D721Med (cell line): Measurements from ENCODE around the gene COX8C.
A peak's percentile ranks its signal among the peaks of the same experiment; 100 is the strongest.

Experiments
- DNase-seq: peaks from one replicate; pipeline ENCODE4 v3.0.0; 2011; ENCODE audit warnings: low spot score; ENCODE audit not compliant: insufficient read length
- FAIRE-seq: peaks from 2 replicates; lab custom pipeline; 2011; peaks lifted over from hg19 to GRCh38; lab: Jason Lieb, UNC
- CTCF ChIP-seq: IDR thresholded peaks from 2 replicates; pipeline ENCODE4 v1.5.1; 2012; ENCODE audit warnings: mild to moderate bottlenecking, control low read depth; ENCODE audit not compliant: insufficient read depth; ENCODE audit errors: missing control alignments

Gene COX8C

GRCh38 chr14:93304771-93305170, 42.2 kb upstream of the COX8C start:
- DNase-seq: no peak
- no peak for FAIRE-seq
- no peak for TF ChIP-seq CTCF

DNA sequence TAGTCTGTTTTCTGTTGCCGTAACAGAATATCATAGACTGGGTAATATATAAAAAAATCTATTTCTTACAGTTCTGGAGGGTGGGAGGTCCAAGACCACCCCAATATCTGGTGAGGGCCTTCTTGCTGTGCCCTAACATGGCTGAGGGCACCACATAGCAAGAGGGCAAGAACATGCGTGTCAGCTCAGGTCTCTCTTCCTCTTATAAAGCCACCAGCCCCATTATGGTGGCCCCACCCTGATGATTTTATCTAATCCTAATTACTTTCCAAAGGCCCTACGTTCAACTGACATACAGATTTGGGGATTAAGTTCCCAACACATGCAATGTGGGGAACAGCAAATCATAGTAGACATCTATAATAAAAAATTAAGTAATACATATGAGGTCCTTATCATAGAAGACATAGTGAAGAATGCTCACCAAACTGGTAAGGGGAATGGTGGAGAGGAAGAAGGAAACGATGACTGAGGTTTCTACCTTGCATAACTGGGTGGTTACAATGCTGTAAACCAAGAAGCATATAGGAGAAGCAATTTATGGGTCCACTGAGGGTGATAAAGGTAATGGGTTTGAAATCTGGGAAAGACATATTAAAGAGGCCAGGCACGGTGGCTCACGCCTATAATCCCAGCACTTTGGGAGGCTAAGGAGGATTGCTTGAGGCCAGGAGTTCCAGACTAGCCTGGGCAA, 41.1 kb upstream of the COX8C start:
- TF ChIP-seq CTCF: no peak
- FAIRE-seq (no peak), DNase-seq (no peak)

DNA sequence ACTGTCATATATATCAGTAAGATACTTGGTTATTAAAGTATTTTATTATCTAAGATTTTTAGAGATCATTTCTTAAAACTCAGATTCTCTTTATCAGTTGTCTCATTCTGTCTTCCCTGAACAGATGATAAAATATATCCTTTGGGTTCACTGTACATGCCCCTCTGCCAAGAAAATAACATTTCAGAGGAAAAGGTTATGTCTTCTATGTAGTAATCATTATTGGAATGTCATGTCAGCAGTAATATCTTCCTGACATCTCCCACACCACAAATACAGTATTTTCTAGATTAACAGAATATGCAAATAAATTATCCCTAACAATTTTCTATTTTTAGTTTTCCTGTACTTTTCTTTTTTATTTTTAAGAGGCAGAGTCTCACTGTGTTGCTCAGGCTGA, 40.2 kb upstream of the COX8C start:
- no peak for DNase-seq
- no peak for FAIRE-seq

DNA sequence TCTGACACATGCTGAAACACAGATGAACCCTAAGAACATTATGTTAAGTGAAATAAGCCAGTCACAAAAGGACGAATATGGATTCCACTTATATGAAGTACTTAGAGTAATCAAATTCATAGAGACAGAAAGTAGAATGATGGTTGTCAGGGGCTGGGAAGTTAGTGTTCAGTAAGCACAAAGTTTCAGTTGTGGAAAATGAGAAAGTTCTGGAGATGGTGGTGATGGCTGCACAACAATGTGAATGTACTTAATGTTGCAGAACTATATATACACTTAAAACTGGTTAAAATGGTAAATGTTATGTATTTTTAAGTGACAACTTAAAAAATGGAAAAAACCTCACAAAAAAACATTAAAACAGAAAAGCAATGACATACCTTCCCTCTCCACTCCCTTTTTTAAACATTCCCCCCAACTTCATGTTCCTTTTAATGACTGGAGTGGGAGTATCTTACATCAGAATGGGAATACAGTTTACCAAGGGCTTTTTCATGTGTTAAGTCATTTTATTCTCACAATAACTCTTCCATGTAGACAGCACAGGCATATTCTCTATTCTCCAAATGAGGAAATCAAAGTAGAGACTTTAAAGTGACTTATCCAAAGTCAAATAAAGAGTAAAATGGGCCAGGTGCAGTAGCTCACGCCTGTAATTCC, 38.2 kb upstream of the COX8C start:
- FAIRE-seq (no peak), DNase-seq (no peak)
- TF ChIP-seq CTCF: no peak

More for the DNA sequence above, 40.2 kb upstream of the COX8C start:
- no peak for TF ChIP-seq CTCF

DNA sequence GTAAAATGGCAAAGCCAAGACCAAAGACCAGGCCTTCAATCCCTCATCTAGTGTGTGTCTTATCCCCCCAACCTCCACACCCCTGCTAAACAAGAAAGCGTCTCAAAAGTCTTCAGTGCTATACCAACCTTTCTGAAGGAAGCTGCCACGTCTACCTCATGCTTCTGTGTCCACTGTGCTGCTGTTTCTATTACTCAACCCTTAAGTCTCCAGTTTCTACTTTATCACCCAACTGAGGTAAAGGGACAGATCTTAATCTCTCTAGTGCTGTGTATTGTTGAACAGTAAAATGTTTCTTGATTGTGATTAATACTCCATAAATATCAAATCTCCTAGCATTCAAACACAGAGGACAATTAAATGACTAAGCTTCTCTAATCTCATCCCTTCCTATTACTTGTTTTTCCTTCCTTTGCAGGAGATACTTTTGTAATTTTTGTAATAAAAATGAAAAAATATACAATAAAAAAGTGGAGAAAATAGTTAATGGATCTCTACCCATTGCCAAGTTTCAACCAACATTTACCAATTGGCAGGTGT, 37.5 kb upstream of the COX8C start:
- DNase-seq (no peak), FAIRE-seq (peak; percentile 41)
- no peak for TF ChIP-seq CTCF

DNA sequence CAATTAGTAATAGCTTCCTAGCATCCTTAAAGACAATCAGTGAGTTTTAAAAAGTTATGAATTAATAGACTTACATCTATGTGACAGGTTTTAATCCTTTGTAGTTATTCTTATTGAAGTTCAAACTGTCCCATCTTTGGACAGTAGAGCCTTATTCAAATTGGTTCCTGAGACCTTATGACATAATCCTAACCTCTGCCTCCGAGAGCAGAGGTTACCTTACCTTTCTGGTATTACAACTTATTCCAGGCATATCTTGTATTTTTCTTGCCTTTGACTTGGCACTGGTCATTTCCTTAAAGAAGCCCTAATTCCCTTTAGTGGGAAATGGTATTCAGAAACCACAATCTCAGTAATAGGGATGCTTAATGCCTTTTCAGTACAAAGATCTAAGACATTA, 35.9 kb upstream of the COX8C start:
- TF ChIP-seq CTCF: no peak
- no peak for FAIRE-seq
- no peak for DNase-seq

GRCh38 chr14:93315575-93315974, 31.4 kb upstream of the COX8C start:
- TF ChIP-seq CTCF: no peak
- DNase-seq: no peak
- no peak for FAIRE-seq
